AML-193 (cell line): Measurements from ENCODE around the gene APC2.
A peak's percentile ranks its signal among the peaks of the same experiment; 100 is the strongest.

Experiments
- DNase-seq, 2 experiments: peaks; one replicate each; lab custom pipeline; 2025; lab: John Stamatoyannopoulos, UW

The APC2 gene

GRCh38 chr19:1446713-1447481 is 3.0 kb upstream of the APC2 start:
- no peak for DNase-seq

- DNase-seq, result no peak
Observed at GRCh38 chr19:1447504-1447903, 2.4 kb upstream of the APC2 start.

- no peak for DNase-seq
Observed at GRCh38 chr19:1447944-1448343, 2.0 kb upstream of the APC2 start.

- no peak for DNase-seq
Observed at GRCh38 chr19:1450735-1451731, 1.1 kb downstream of the APC2 start.

- DNase-seq, result no peak
Observed at GRCh38 chr19:1451916-1452801, 2.2 kb downstream of the APC2 start.

- DNase-seq, result no peak
Observed at GRCh38 chr19:1452802-1453524, 3.0 kb downstream of the APC2 start.

- DNase-seq, result no peak
Observed at GRCh38 chr19:1453525-1454364, 3.8 kb downstream of the APC2 start.

- DNase-seq, result no peak
Observed at GRCh38 chr19:1455002-1455335, 5.0 kb downstream of the APC2 start.

- peak in 1 of 2 experiments; percentile 19 for DNase-seq
Observed at GRCh38 chr19:1455336-1456120, 5.6 kb downstream of the APC2 start.

- no peak for DNase-seq
Observed at GRCh38 chr19:1456121-1456900, 6.4 kb downstream of the APC2 start.

GRCh38 chr19:1457031-1457739 is 7.3 kb downstream of the APC2 start:
- DNase-seq, result no peak

GRCh38 chr19:1457892-1458291 is 8.0 kb downstream of the APC2 start:
- DNase-seq, result no peak

- DNase-seq, result no peak
Observed at GRCh38 chr19:1459479-1459878, 9.6 kb downstream of the APC2 start.

GRCh38 chr19:1460033-1460995 is 10.4 kb downstream of the APC2 start:
- no peak for DNase-seq

GRCh38 chr19:1461862-1462261 is 11.9 kb downstream of the APC2 start:
- no peak for DNase-seq

- DNase-seq, result no peak
Observed at GRCh38 chr19:1465191-1466016, 15.5 kb downstream of the APC2 start.
